Middle frontal gyrus (tissue), 1 donor: ENCODE results near the gene OR2T34.
"Not testable (repeated sequence)": the region's sequence is repeated elsewhere in the genome, so short reads cannot be mapped to it uniquely, and the experiment has no call there.

ENCODE experiments used
- DNase-seq: peaks from one replicate; pipeline ENCODE4 v3.0.0-alpha.2; 2015; ENCODE audit warnings: low spot score; ENCODE audit errors: extremely low spot score

Gene OR2T34

GRCh38 chr1:248574657-248575056, at the start of gene OR2T34:
Gene OR2T34, minus strand, starts transcription at chr1:248574757. Its CDS starts 0 bp downstream, at chr1:248574757.
- DNase-seq, result not testable (repeated sequence)

- DNase-seq, result no peak
Observed at GRCh38 chr1:248622570-248623001, 48.0 kb upstream of the OR2T34 start.

- no peak for DNase-seq
Observed at GRCh38 chr1:248621770-248622169, 47.2 kb upstream of the OR2T34 start.

- no peak for DNase-seq
Observed at GRCh38 chr1:248618878-248619277, 44.3 kb upstream of the OR2T34 start.

GRCh38 chr1:248618119-248618518, 43.6 kb upstream of the OR2T34 start:
- no peak for DNase-seq

GRCh38 chr1:248613742-248614141, 39.2 kb upstream of the OR2T34 start:
- no peak for DNase-seq

GRCh38 chr1:248611883-248612414, 37.4 kb upstream of the OR2T34 start:
- DNase-seq, result no peak

GRCh38 chr1:248610301-248610700, 35.7 kb upstream of the OR2T34 start:
- DNase-seq, result no peak

GRCh38 chr1:248599396-248599795, 24.8 kb upstream of the OR2T34 start:
- no peak for DNase-seq

GRCh38 chr1:248597589-248597988, 23.0 kb upstream of the OR2T34 start, which contains the start of gene OR2T10:
Gene OR2T10, minus strand, starts transcription at chr1:248597700. Its CDS starts 3,932 bp downstream, at chr1:248593768.
- no peak for DNase-seq

GRCh38 chr1:248596615-248597014, 22.1 kb upstream of the OR2T34 start:
- no peak for DNase-seq

GRCh38 chr1:248593226-248593625, 18.7 kb upstream of the OR2T34 start:
- DNase-seq, result no peak

GRCh38 chr1:248592655-248593054, 18.1 kb upstream of the OR2T34 start:
- DNase-seq, result no peak

- DNase-seq, result no peak
Observed at GRCh38 chr1:248590055-248590454, 15.5 kb upstream of the OR2T34 start.

- no peak for DNase-seq
Observed at GRCh38 chr1:248589334-248589733, 14.8 kb upstream of the OR2T34 start.

GRCh38 chr1:248585266-248585665, 10.7 kb upstream of the OR2T34 start:
- no peak for DNase-seq

GRCh38 chr1:248576260-248576980, 1.9 kb upstream of the OR2T34 start:
- DNase-seq, result no peak

- not testable (repeated sequence) for DNase-seq
Observed at GRCh38 chr1:248573856-248574255, 701 bp downstream of the OR2T34 start.

- not testable (repeated sequence) for DNase-seq
Observed at GRCh38 chr1:248572049-248572448, 2.5 kb downstream of the OR2T34 start.

GRCh38 chr1:248570811-248571210, 3.7 kb downstream of the OR2T34 start:
- DNase-seq, result not testable (repeated sequence)

GRCh38 chr1:248569049-248569448, 5.5 kb downstream of the OR2T34 start:
- not testable (repeated sequence) for DNase-seq

- not testable (repeated sequence) for DNase-seq
Observed at GRCh38 chr1:248565530-248566373, 8.8 kb downstream of the OR2T34 start.
